Activated T-helper 1 cell treated with anti-CD3 and anti-CD28 coated beads, Interleukin-12 subunit alpha, Interleukin-12 subunit beta, Interleukin-2, Interleukin-4 antibody, amounts not matched to agents 30 ng/mL and 10 ng/mL and 1 ng/mL, durations not matched to agents 14 hours and 24 hours and 36 hours (primary cell): Measurements from ENCODE around the gene CEP131. TPM values are rescaled to one million over a fixed set of nuclear protein-coding genes. Genes with fewer than 3 reads are reported as not detected.

Experiments
- DNase-seq: peaks from one replicate; pipeline ENCODE4 v3.0.0; 2021; ENCODE audit warnings: low spot score
- H3K27ac Mint-ChIP-seq: one replicate; pipeline ENCODE4 v1.8.0; 2021; ENCODE audit warnings: mild to moderate bottlenecking, mixed read lengths
- H3K27me3 Mint-ChIP-seq: one replicate; pipeline ENCODE4 v1.8.0; 2022; ENCODE audit warnings: mild to moderate bottlenecking, moderate library complexity, mixed read lengths; ENCODE audit not compliant: insufficient read depth
- H3K36me3 Mint-ChIP-seq: one replicate; pipeline ENCODE4 v1.8.0; 2021; ENCODE audit warnings: low read depth, mixed read lengths
- H3K4me1 Mint-ChIP-seq: one replicate; pipeline ENCODE4 v1.8.0; 2021; ENCODE audit warnings: low read depth, mixed read lengths
- H3K4me3 Mint-ChIP-seq: one replicate; pipeline ENCODE4 v1.8.0; 2021; ENCODE audit warnings: mild to moderate bottlenecking, moderate library complexity, mixed read lengths
- H3K9me3 Mint-ChIP-seq: one replicate; pipeline ENCODE4 v1.8.0; 2021; ENCODE audit warnings: mixed read lengths
- intact Hi-C: fragments of 100-400 bp; cut with micrococcal nuclease; formaldehyde crosslinking; loops from one replicate; pipeline ENCODE4 v1.15.1; 2024
- total RNA-seq: library from RNA; stranded (reverse); gene quantifications from 2 replicates; pipeline ENCODE4 v1.2.3, GENCODE V29; 2022

The CEP131 gene
- total RNA-seq, 1 donor from 2014 or later: 17.5 TPM

GRCh38 chr17:81196505-81197408 lies 26.0 kb downstream of the CEP131 start:
- H3K4me3 Mint-ChIP-seq: no peak overlapping the region
- intact Hi-C loops: no loop called here
- H3K27me3 Mint-ChIP-seq: no peaks in the 10 kb centered on the region
- no peak overlapping the region for H3K27ac Mint-ChIP-seq
- H3K36me3 Mint-ChIP-seq: no peaks in the 10 kb centered on the region
- no peaks in the 10 kb centered on the region for H3K4me1 Mint-ChIP-seq
- DNase-seq: no peak
- H3K9me3 Mint-ChIP-seq: no peaks in the 10 kb centered on the region

- DNase-seq: no peak
- intact Hi-C loops: no loop called here
- no peaks in the 10 kb centered on the region for H3K27me3 Mint-ChIP-seq
- H3K4me3 Mint-ChIP-seq: no peak overlapping the region
- H3K4me1 Mint-ChIP-seq: no peaks in the 10 kb centered on the region
- no peaks in the 10 kb centered on the region for H3K9me3 Mint-ChIP-seq
- no peak overlapping the region for H3K27ac Mint-ChIP-seq
- H3K36me3 Mint-ChIP-seq: no peaks in the 10 kb centered on the region
These were observed 26.7 kb downstream of the CEP131 start for GRCh38 chr17:81195941-81196495.

GRCh38 chr17:81194941-81195901 lies 27.5 kb downstream of the CEP131 start:
- H3K27ac Mint-ChIP-seq: no peak overlapping the region
- H3K27me3 Mint-ChIP-seq: no peaks in the 10 kb centered on the region
- H3K36me3 Mint-ChIP-seq: no peaks in the 10 kb centered on the region
- no peak for DNase-seq
- intact Hi-C loops: no loop called here
- H3K9me3 Mint-ChIP-seq: no peaks in the 10 kb centered on the region
- H3K4me1 Mint-ChIP-seq: no peaks in the 10 kb centered on the region
- no peak overlapping the region for H3K4me3 Mint-ChIP-seq

GRCh38 chr17:81194225-81194760 lies 28.5 kb downstream of the CEP131 start:
- no peaks in the 10 kb centered on the region for H3K36me3 Mint-ChIP-seq
- no peak overlapping the region for H3K4me3 Mint-ChIP-seq
- DNase-seq: no peak
- intact Hi-C loops: no loop called here
- no peak overlapping the region for H3K27ac Mint-ChIP-seq
- no peaks in the 10 kb centered on the region for H3K9me3 Mint-ChIP-seq
- no peaks in the 10 kb centered on the region for H3K27me3 Mint-ChIP-seq
- no peaks in the 10 kb centered on the region for H3K4me1 Mint-ChIP-seq

GRCh38 chr17:81193470-81194224 lies 29.1 kb downstream of the CEP131 start:
- H3K4me3 Mint-ChIP-seq: no peak overlapping the region
- H3K27ac Mint-ChIP-seq: no peak overlapping the region
- no peaks in the 10 kb centered on the region for H3K4me1 Mint-ChIP-seq
- H3K9me3 Mint-ChIP-seq: no peaks in the 10 kb centered on the region
- DNase-seq: no peak
- intact Hi-C loops: no loop called here
- H3K27me3 Mint-ChIP-seq: no peaks in the 10 kb centered on the region
- H3K36me3 Mint-ChIP-seq: no peaks in the 10 kb centered on the region

GRCh38 chr17:81193051-81193410 lies 29.7 kb downstream of the CEP131 start:
- Mint-ChIP-seq H3K27ac (no peak overlapping the region), H3K27me3 (no peaks in the 10 kb centered on the region), H3K36me3 (no peaks in the 10 kb centered on the region), H3K9me3 (no peaks in the 10 kb centered on the region), H3K4me3 (no peak overlapping the region), H3K4me1 (no peaks in the 10 kb centered on the region)
- intact Hi-C loops: no loop called here
- DNase-seq: no peak

- intact Hi-C loops: no loop called here
These were observed 30.2 kb downstream of the CEP131 start for GRCh38 chr17:81192386-81193050.

GRCh38 chr17:81191646-81192045 lies 31.1 kb downstream of the CEP131 start:
- intact Hi-C loops: no loop called here
- Mint-ChIP-seq H3K27me3 (no peaks in the 10 kb centered on the region), H3K4me3 (no peak overlapping the region), H3K27ac (no peak overlapping the region), H3K9me3 (no peaks in the 10 kb centered on the region), H3K4me1 (no peaks in the 10 kb centered on the region), H3K36me3 (no peaks in the 10 kb centered on the region)
- no peak for DNase-seq

More at GRCh38 chr17:81192386-81193050, 30.2 kb downstream of the CEP131 start:
- no peak for DNase-seq
- no peaks in the 10 kb centered on the region for H3K9me3 Mint-ChIP-seq
- H3K36me3 Mint-ChIP-seq: no peaks in the 10 kb centered on the region
- no peak overlapping the region for H3K27ac Mint-ChIP-seq
- no peaks in the 10 kb centered on the region for H3K4me1 Mint-ChIP-seq
- H3K4me3 Mint-ChIP-seq: no peak overlapping the region
- H3K27me3 Mint-ChIP-seq: no peaks in the 10 kb centered on the region

- DNase-seq: no peak
- intact Hi-C loops: no loop called here
- Mint-ChIP-seq H3K4me3 (no peak overlapping the region), H3K27ac (no peak overlapping the region), H3K9me3 (no peaks in the 10 kb centered on the region), H3K27me3 (no peaks in the 10 kb centered on the region), H3K36me3 (no peaks in the 10 kb centered on the region), H3K4me1 (no peaks in the 10 kb centered on the region)
These were observed 31.6 kb downstream of the CEP131 start for GRCh38 chr17:81191116-81191515.

GRCh38 chr17:81190591-81190990 lies 32.2 kb downstream of the CEP131 start:
- H3K9me3 Mint-ChIP-seq: no peaks in the 10 kb centered on the region
- DNase-seq: no peak
- H3K27me3 Mint-ChIP-seq: no peaks in the 10 kb centered on the region
- no peak overlapping the region for H3K27ac Mint-ChIP-seq
- H3K4me3 Mint-ChIP-seq: no peak overlapping the region
- no peaks in the 10 kb centered on the region for H3K4me1 Mint-ChIP-seq
- no peaks in the 10 kb centered on the region for H3K36me3 Mint-ChIP-seq
- intact Hi-C loops: no loop called here

- H3K36me3 Mint-ChIP-seq: no peaks in the 10 kb centered on the region
- H3K4me3 Mint-ChIP-seq: no peak overlapping the region
- no peaks in the 10 kb centered on the region for H3K27me3 Mint-ChIP-seq
- no peak overlapping the region for H3K27ac Mint-ChIP-seq
- no peak for DNase-seq
- H3K4me1 Mint-ChIP-seq: no peaks in the 10 kb centered on the region
- intact Hi-C loops: no loop called here
- H3K9me3 Mint-ChIP-seq: no peaks in the 10 kb centered on the region
These were observed 32.9 kb downstream of the CEP131 start for GRCh38 chr17:81189670-81190530.
